Activated CD8-positive, alpha-beta memory T cell treated with anti-CD3 and anti-CD28 coated beads, Interleukin-2, amount 50 U/mL, for 1 hour (primary cell): ENCODE data around the gene LIMS2.

Experiments
- DNase-seq: peaks from one replicate; pipeline ENCODE4 v3.0.0-alpha.2; 2020; ENCODE audit errors: extremely low read depth

The LIMS2 gene

DNA sequence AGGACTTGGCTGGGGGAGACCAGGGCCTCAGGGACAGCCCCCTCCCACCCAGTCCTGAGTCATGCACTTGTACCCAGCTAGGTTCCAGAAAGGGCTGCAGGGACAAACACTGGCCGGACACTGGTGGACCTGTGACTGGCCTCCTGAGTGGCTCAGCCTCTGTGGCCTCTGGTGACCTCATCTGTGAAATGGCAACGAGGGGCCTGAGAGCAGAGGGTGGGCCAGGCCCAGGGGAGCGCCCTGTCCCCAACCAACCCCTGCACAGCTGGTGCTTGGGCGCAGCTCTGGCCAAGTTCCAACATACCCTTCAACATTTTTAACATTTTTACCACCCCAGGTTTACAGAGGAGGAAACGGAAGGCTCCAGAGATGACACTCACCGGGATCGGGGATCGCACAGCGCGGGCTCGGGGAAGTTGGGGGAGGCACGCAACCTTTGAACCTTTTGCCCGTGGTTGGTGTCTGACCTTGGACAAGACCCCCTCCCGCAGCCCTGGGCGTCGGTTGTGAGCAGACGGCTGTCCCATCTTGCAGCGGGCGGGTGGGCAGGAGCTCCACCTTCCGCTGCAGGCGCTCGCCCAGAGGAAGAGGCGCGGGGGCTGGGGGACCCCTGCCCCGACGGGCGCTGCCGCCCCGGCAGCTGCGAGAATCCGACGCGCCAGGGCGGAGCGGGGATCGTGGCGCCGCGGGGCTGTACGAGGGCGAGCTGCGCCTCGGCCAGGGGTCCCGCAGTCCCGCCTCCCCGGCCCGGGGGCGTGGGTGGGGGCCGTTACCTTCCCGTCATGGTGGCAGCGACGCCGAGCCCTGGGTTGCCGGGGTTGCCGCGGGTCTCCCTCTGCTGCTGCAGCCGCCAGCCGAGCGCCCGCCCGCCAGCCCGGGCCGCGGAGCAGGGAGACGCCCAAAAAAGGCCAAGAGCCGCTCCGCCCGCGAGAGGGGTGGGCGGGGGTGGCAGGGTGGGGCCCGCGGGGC, 805 bp downstream of the LIMS2 start:
- no peak for DNase-seq

DNA sequence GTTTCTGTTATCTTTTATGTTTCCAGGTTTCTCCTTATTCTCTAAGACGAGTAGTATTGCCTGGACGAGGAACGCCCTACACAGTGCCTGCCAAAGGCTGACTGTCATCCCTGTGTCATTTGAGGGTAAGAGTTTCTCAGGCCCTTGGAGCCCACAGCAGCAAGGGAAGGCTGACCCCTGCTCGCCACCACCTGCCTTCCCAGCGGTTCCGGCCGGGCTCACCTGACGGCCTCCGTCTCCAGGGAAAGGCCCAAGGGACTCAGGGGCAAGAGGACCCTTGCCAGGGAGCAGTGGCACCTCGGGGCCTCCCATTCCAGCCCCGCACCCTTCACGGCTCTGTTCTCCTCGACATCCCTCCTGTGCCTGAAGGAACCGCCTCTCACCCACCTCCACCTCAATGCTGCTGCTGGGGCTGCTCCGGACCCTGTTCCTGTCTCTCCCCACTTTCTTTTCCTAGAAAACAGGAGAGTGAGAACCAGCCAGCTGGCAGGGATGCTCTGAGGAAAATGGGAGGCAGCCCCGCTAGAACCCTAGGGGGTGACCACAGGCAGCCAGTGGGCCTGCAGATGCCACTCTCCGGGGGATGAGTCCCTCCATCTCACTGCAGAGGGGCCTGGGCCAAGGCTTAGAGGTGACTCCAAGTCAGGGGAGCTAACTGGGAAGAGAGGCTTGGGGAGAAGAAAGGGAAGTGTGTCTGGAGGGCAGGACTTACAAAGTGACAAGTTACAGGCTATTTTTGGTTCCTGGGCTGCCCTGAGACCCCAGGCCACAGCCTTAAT, 1.9 kb downstream of the LIMS2 start:
- DNase-seq: no peak

DNA sequence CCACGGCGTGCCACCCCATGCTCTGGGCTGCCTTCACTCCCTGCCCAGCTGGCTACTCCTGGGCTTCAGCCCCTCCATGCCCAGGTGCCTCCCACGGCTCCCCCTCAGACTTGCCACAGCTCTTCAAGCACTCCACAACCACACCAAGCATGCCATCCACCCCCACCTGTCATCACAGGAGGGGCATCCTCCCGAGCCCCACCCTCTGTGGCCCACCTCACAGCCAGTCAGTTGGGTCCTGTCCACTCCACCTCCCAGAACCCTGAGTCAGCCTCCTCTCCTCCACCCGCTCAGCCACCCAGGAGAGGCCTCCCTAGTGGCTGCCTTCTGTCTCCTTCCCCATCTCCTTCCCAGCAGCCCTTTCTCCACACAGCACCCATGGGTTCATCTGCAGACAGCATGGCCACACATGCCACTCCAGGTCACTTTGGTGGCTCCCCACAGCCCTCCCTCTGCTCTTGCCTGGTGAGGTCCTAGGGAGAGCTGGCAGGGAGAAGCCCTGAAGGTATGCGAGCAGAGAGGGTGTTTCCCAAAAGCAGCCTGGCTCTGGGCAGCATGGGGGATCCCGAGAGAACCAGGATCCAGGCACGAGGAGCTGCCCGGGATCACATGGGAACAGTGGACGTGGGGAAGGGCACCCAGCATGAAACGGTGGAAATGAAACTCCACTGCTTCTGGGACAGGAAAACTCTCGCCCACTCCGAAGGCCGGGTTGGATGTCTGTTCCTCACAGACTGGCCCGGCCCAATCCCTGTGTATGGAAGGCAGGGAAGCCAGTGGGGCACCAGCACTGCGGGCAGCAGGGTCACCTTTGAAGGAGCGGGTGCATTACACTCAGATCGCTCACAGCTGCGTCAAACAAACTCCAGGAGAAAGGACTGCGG, 2.7 kb downstream of the LIMS2 start:
- no peak for DNase-seq

DNA sequence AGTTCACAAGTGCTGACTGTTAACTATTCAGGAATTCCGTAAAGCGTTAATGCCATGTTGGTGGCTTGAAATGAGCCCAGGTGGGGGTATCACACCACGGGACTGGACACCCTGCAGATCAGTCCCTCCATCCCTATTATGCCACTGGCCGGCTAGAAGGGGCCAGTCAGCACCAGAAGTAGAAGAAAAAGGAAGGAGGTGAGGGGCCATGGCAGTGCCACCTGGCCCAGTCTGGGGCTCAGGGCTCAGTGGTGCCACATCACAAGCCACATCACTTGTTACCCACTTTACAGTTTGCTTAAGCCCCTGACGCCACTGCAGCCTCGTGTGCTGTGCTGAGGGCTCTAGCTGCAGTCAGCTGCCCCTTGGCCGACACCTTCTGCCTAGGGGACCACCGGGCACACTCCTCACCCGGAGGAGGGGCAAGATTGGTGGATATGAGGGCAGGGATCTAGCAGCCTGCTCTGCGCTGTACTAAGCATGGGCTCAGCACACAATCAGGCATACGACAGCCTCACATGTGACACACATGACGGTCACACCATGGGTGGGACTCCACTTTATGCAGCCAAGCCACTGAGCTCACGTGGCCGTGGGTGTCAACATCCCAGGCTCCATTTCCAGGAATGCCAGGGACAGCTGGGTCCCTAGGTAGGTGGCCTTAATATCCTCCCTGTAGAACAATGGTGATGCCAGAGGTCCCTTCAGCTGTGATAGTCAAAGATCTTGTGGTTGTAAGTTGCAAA, 3.6 kb downstream of the LIMS2 start:
- no peak for DNase-seq

GRCh38 chr2:127670957-127671290, 4.4 kb downstream of the LIMS2 start:
- no peak for DNase-seq

GRCh38 chr2:127670055-127670956, 5.0 kb downstream of the LIMS2 start:
- no peak for DNase-seq

DNA sequence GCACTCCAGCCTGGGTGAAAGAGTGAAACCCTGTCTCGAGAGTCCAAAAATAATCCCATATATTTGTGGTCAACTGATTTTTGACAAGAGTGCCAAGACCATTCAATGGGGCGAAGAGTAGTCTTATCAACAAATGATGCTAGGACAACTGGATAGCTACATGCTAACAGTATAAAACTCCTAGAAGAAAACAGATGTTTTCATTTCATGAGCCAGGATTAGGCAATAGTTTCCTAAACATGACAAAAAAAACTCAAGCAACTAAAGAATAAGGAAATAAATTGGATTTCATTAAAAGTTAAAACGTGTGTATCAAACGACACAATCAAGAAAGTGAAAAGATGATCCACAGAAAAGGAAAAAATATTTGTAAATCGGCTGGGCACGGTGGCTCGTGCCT, 6.3 kb downstream of the LIMS2 start:
- no peak for DNase-seq

DNA sequence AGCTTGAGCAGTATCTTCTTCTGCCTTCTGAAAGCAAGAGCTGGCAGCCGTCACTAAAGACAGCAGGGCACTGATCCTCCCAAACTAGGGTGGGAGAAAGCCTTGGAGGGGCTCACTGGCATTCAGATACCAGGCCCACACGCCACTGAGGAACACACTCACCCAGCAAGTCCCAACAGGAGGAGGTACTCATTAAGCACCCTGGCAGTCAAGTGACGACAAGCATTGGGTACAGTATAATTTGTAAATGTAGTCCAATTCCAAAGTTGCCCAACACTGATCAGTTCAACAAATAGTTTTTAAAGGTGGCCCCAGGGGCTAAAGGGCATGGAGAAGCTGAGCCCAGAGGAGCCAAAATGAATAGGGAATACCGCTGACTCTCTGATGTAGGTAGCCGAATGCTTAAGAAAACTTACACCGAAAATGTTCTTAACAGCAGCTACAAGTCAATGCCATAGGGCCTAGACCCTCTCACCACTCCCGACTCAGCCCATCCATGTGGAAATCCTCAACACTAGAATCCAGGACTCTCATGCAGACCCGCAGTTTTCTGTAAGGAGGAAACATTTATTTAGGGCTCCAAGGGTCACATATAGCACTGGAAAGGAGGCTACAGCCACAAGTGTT, 9.9 kb downstream of the LIMS2 start:
- DNase-seq: no peak

- DNase-seq: no peak
These were observed 10.5 kb downstream of the LIMS2 start for GRCh38 chr2:127664895-127665225.

GRCh38 chr2:127664065-127664894, 11.1 kb downstream of the LIMS2 start:
- no peak for DNase-seq

DNA sequence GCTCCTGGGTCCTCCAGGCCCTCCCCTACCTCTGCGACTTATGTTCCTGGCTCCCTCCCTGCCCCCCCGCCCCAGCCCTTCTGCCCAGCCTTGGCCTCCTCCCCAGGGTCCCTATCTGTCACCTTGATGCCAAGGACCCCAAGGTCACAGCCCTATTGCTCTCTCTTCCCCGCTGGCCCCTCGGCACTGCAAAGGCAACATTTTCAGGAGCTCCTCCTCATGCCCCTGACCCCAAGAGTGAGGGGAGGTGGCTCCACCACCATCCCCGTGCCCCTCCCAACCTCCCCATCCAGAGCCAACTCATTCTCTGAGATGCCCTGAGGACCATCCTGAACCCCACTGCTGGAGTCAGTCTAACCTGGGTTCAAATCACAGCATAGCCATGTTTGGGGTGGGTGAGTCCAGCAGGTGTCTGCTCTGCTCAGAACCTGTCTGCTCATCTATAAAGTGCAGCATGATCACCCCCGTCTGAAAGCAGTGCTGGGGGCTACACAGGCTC, 11.7 kb downstream of the LIMS2 start:
- no peak for DNase-seq

DNA sequence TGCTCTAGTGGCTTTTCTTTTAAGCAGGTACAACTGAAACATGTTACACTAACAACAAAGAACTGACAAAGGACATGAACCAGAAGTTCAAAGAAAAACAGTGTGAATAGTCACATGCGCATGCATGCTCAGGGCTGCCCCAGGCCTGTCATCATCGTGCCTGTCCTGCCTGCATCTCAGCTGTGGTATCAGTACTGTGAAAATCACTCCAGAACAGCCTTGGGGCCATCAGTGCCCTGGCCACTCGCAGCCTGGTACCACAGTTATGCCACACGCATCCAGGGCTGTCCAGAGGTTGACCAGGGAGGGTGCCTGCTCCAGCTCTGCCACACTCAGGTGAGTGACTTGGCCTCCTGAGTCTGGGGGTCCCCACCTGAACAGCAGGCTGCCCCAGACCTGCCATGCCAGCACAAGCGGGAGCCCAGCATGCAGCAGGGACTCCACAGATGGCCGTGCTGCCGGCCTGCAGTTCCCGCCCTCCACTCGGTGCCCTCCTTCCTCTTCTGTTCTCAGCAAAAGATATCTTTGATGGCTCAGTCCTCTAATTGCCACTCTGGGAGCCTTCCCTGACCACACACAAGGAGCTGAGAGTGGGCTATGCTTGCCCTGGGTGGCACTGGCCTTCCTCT, 12.3 kb downstream of the LIMS2 start:
- DNase-seq: no peak

DNA sequence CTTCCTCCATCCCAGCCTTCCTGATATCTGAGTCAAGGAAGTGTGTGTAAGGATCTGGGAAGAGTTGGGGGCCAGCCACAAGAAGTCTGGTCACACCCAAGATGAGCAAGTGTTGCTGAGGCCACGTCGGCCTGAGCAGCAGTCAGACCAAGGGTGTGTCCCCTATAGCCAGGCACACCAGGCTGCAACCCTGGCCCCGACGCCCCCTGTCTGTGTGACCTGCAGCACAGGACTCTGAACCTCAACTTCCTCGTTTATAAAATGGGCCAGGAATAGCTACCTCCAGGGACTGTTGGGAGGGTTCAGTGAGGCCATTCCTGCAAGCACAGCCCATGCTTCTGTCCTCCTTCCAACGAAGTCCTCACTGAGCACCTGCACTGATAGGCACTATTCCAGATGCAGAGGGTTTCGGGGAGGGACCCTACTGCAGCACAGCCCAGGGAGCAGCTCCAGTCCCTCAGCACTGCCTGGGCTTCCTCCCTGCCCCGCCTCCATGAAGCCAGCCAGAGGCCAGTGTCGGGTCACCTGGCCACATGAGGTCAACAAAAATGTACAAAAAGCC, 13.3 kb downstream of the LIMS2 start:
- DNase-seq: no peak

GRCh38 chr2:127661072-127661649, 14.2 kb downstream of the LIMS2 start:
- DNase-seq: no peak

GRCh38 chr2:127660291-127660578, 15.1 kb downstream of the LIMS2 start:
- DNase-seq: no peak

- no peak for DNase-seq
These were observed 15.7 kb downstream of the LIMS2 start for GRCh38 chr2:127659408-127660290.
